Measurements from ENCODE around the gene SLC17A9.

The SLC17A9 gene

GRCh38 chr20:62938105-62938888 lies 14.2 kb upstream of the SLC17A9 start, which contains the start of gene GID8:
Gene GID8, plus strand, starts transcription at chr20:62938147. Its CDS starts 3,356 bp downstream, at chr20:62941503.
- no peak for DNase-seq (ENCODE audit: low read depth)

GRCh38 chr20:62940875-62941274 lies 11.6 kb upstream of the SLC17A9 start:
- no peak for DNase-seq (ENCODE audit: low read depth)

GRCh38 chr20:62941792-62942191 lies 10.7 kb upstream of the SLC17A9 start:
- no peak for DNase-seq (ENCODE audit: low read depth)

GRCh38 chr20:62942456-62942855 lies 10.1 kb upstream of the SLC17A9 start:
- no peak for DNase-seq (ENCODE audit: low read depth)

- DNase-seq (ENCODE audit: low read depth): no peak
Measured at GRCh38 chr20:62943396-62943795, 9.1 kb upstream of the SLC17A9 start.

GRCh38 chr20:62944184-62944583 lies 8.3 kb upstream of the SLC17A9 start:
- DNase-seq (ENCODE audit: low read depth): no peak

- DNase-seq (ENCODE audit: low read depth): no peak
Measured at GRCh38 chr20:62944746-62945145, 7.8 kb upstream of the SLC17A9 start.

GRCh38 chr20:62945771-62946339 lies 6.7 kb upstream of the SLC17A9 start:
- DNase-seq (ENCODE audit: low read depth): no peak

- no peak for DNase-seq (ENCODE audit: low read depth)
Measured at GRCh38 chr20:62946918-62947317, 5.6 kb upstream of the SLC17A9 start.

GRCh38 chr20:62947532-62948300 lies 4.8 kb upstream of the SLC17A9 start:
- no peak for DNase-seq (ENCODE audit: low read depth)

GRCh38 chr20:62949153-62949821 lies 3.2 kb upstream of the SLC17A9 start:
- no peak for DNase-seq (ENCODE audit: low read depth)

- DNase-seq (ENCODE audit: low read depth): no peak
Measured at GRCh38 chr20:62949962-62950361, 2.5 kb upstream of the SLC17A9 start.

- no peak for DNase-seq (ENCODE audit: low read depth)
Measured at GRCh38 chr20:62950741-62951140, 1.8 kb upstream of the SLC17A9 start.

GRCh38 chr20:62951143-62951895 lies 1.2 kb upstream of the SLC17A9 start:
- no peak for DNase-seq (ENCODE audit: low read depth)

- DNase-seq (ENCODE audit: low read depth): no peak
Measured at GRCh38 chr20:62951896-62952372, 575 bp upstream of the SLC17A9 start.

GRCh38 chr20:62952968-62953838 lies 694 bp downstream of the SLC17A9 start:
- no peak for DNase-seq (ENCODE audit: low read depth)

GRCh38 chr20:62953839-62954703 lies 1.6 kb downstream of the SLC17A9 start:
- DNase-seq (ENCODE audit: low read depth): no peak

- DNase-seq (ENCODE audit: low read depth): no peak
Measured at GRCh38 chr20:62955519-62956386, 3.2 kb downstream of the SLC17A9 start.

All from fibroblast of the conjunctiva (primary cell).